Activated T-cell treated with anti-CD3 and anti-CD28 coated beads for 1 hour (primary cell): ENCODE data around the gene BABAM2.

Experiments used
- DNase-seq: peaks from one replicate; pipeline ENCODE4 v3.0.0-alpha.2; 2020; ENCODE audit warnings: low read depth

The BABAM2 gene

GRCh38 chr2:28163627-28164279 lies 273.2 kb downstream of the BABAM2 start:
- no peak for DNase-seq

- no peak for DNase-seq
Observed at GRCh38 chr2:28164280-28164801, 273.8 kb downstream of the BABAM2 start.

- DNase-seq, result no peak
Observed at GRCh38 chr2:28165087-28165635, 274.6 kb downstream of the BABAM2 start.

GRCh38 chr2:28166956-28167355 lies 276.4 kb downstream of the BABAM2 start:
- no peak for DNase-seq

DNA sequence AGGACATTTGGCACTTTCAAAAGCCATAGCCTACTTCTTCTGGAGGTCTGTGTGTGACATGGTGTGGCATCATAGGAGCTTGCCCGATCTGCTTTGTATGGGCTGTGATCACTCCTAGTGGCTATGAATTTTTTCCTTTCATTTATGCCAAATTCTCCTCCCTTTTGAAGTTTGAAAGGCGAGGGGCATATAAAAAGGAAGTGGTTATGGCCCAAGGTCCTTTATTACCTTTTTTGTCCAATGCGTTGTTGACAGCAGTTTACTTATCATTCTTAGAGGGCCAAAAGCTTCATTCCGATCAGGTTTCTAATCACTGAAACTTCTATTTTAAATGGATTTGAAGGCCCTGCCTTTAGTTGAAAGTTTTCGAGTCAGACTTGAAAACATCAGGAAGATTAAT lies 277.8 kb downstream of the BABAM2 start:
- no peak for DNase-seq

DNA sequence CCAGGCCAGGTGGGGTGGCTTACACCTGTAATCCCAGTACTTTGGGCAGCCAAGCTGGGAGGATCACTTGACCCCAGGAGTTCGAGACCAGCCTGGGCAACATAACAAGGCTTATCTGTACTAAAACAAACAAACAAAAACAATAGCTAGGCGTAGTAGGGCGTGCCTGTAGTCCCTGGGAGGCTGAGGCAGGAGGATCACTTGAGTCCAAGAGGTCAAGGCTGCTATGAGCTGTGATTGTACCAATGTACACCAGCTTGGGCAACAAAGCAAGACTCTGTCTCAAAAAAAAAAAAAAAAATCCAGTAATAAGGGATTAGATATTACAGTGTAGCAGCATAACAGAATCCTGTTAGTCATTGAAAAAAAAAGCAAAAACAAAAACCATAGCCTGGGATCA lies 279.0 kb downstream of the BABAM2 start:
- DNase-seq, result no peak

DNA sequence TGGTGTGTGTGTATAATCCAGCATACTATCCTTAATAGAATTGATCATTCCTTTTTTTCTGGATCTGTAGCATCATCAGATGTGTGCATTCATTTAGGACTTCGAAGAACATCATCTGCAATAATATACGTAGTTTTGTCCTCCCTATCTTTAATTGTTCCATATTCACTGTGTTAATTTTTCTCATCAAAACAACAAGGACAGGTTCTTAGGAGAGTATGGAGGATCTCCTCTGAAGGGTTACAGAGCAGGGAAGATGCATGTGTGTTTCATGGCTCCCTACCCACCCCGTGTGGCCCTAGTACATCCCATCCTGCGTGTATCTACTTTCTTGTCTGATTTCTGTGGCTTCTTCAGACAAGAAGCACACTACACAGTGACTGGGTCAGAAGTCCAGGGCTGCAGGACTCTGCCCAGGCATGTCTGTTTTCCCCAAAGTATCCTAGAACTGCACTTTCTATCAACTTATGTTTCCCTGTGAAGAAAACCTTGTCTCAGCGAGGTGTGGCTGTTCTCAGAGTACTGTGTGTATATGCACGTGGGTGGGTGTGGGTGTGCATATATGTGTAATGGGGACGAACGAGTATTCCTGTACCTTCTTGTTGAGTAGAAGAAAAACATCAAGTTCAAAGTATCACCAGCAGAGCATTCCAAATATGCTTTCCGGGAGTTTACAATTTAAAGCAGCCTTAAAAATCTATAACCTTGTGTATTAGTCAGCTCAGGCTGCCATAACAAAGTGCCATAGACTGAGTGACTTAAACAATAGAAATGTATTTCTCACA lies 281.8 kb downstream of the BABAM2 start:
- DNase-seq, result no peak

DNA sequence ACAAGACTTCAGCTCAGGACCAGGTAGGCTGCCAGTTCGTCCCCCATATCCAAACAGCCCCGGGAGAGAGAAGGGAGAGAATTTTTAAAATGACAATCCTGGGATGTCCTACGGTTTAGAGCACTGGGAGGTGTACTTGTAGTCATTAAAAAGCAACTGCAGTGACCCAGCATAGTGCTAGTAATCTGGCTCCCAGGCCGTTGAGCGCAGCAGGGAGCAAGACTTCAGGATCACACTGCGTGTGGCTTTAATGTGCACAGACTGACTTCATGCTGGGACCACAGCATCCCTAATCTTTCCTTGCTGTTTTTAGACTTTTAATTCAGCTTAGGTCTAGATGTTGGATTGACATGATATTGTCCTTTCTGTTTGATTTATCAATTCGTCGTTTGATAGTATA lies 282.8 kb downstream of the BABAM2 start:
- DNase-seq, result no peak

- no peak for DNase-seq
Observed at GRCh38 chr2:28174211-28174610, 283.7 kb downstream of the BABAM2 start.

- DNase-seq, result no peak
Observed at GRCh38 chr2:28175028-28175427, 284.5 kb downstream of the BABAM2 start.

DNA sequence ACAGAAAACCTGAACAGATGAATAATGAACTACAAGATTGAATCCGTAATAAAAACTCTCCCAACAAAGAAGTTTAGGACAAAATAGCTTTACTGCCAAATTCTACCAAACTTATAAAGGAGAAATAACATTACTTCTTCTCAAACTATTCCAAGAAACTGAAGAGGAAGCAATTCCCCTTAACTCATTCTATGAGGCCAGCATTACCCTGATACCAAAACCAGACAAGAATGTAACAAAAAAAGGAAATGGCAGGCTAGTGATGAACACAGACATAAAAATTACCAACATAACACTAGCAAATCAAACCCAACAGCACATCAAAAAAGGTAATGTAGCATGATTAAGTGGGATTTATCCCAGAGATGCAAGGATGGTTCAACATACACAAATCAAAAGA lies 288.4 kb downstream of the BABAM2 start:
- DNase-seq, result no peak

GRCh38 chr2:28181801-28182200 lies 291.3 kb downstream of the BABAM2 start:
- no peak for DNase-seq

DNA sequence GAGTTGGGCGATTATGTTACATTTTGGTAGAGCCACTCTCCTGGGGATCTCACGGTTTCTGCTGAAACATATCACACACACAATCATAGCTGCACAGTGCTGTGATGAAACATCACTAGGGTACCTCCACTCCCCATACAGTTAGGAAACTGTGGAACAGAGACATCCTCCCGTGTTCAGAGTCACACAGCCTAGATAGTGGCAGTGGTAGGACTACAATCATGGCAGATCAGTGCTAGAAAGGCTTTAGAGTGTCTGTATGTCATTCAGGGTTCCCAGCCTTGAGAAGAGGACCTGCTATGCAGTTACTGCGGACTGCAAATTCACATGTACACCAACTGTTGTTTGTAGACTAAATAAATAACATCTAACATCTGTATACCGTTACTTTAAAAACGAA lies 291.8 kb downstream of the BABAM2 start:
- DNase-seq, result no peak

DNA sequence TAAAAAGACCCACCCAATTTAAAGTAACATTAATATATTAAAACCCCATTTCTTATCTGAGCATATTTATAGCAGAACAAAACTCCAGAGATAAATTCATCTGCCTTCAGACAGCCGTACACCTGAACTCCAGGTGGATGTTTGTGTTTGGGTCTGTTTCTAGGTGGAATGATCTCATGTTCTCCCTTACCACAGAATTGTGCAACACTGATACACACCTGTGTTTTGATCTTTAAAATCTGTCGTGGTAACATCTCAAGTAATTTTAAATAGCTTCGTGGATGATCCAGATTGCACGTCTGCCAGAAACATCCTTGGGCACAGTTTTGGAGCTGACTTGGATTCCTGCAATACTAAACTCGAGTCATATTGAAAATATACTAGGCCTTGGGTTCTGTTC lies 294.6 kb downstream of the BABAM2 start:
- no peak for DNase-seq

DNA sequence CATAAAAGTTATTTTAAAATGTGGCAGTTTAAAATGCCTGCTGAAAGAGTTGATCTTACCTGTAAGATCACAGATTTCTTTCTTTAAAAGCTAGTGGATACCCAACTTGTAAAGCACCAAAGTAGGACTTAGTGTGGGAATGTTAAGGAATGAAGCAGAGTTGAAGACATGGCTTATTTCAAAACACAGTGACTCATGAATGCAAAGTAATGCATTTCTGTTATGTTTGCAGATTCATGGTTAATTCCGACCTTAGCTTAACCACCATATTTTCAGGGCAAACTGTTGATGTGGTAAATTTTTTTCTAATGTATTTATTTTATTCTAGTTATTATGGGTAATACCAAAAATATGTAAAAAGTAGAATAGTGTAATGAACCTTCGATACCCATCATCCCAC lies 295.4 kb downstream of the BABAM2 start:
- no peak for DNase-seq

DNA sequence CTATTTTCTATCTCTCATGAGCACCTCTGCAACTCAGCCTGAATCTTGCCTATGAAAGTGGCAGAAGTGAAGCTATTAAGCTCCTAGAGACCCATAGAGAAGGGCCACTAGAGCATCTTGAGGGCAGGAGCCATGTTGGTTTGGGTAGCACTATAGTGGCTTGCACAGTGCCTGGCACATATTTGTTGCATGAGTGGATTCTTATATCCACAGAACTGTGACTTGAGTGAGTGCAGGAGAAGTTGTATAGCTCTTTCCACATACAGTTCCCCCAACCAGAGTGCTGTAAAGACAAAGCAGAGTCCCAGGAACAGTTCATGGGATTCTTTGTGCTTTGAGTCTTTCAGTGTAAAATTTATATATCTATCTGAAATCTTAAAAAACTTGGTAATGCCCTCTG lies 296.7 kb downstream of the BABAM2 start:
- no peak for DNase-seq

DNA sequence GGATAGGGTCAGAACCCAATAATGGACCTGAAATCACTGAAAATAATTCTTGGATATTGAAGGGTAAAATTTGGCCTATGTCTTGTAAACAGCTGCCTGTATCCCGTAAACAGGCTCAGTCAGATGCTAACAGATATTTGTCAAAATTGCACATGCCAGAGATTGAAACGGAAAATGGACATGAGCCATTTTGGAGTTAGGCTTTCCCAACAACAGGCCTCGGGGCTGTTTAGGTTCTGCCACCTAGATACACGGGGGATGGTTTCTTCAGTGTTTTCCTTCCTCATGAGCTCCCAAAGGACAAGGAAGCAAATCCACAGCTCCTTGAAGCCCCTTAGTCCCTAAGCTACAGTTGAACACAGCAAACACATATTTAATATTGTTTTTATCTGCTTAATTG lies 297.9 kb downstream of the BABAM2 start:
- no peak for DNase-seq

DNA sequence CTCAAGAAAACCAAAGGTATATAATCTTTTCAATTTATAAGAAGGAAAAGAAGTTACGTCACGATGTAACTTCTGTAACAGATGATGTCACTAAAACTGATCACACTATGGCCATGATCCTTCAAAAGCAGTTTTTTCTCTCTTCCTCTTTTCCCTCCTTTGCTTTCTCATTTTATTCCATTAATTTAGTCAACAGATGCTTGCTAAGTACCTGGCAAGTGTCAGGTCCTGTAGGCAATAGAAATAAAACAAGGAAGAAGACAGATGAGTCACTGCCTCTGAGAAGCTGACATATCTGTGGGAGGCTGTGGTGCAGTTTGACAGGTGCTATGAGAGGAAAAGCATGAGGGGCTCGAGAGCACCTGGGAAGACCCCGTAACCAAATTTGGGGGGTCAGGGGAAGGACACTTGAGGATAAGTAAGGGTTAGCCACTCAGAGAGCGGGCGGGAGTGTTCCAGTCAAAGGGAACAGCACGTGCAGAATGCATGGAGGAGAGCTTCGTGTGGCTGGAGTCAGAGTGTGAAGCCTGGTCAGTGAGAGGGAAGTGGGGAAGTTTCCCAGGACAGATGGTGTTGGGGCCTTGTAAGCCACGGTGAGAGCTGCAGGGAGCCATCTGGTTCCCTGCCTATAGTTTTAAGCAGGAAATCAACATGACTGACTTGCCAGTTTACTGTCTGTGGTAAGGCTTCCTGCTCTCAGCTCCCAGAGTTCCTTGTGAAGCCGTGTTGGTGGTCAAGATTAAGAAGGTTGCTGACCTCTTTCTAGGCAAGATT lies 303.3 kb downstream of the BABAM2 start:
- no peak for DNase-seq

- DNase-seq, result no peak
Observed at GRCh38 chr2:28199995-28200679, 309.6 kb downstream of the BABAM2 start.

- no peak for DNase-seq
Observed at GRCh38 chr2:28201671-28202180, 311.2 kb downstream of the BABAM2 start.

DNA sequence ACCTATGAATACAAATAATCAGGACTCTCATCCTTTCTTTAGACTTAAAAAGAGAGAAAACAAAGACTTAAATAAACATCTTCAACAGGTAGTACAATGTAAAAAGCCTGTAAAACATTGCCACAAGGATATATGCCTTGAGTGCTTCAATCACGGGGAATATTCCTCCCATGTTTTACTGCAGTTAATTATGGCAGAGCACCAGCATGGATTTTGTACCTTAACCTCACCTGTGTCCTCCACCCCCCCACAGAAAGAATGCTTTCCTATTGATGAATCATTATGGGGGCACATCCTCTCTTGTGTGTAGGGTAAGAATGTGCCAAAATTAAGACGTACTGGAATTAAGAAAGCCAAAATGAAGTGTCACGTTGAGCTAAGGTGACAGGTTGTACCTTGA lies 312.2 kb downstream of the BABAM2 start:
- DNase-seq, result no peak

GRCh38 chr2:28206762-28207161 lies 316.2 kb downstream of the BABAM2 start:
- DNase-seq, result no peak
